H9 (cell line): Measurements from ENCODE around the gene TBX15. TPM values are rescaled to one million over a fixed set of nuclear protein-coding genes. Genes with fewer than 3 reads are reported as not detected.

ENCODE experiments used
- DNase-seq: peaks from one replicate; pipeline ENCODE4 v3.0.0-alpha.2; 2017
- H2AFZ ChIP-seq: one replicate; pipeline ENCODE4 v1.6.1; 2013; ENCODE audit warnings: mild to moderate bottlenecking, low read length, control low read depth, moderate library complexity
- H2AK5ac ChIP-seq: 2 replicates; pipeline ENCODE4 v1.6.1; 2013; ENCODE audit warnings: low read length, control low read depth, mixed read lengths; ENCODE audit not compliant: insufficient read length
- H2BK120ac ChIP-seq: one replicate; pipeline ENCODE4 v1.6.1; 2013; ENCODE audit warnings: low read depth, mild to moderate bottlenecking, low read length, control low read depth, inconsistent platforms; ENCODE audit not compliant: poor library complexity, severe bottlenecking
- H2BK12ac ChIP-seq: 2 replicates; pipeline ENCODE4 v1.6.1; 2013; ENCODE audit warnings: low read length, control low read depth, mixed read lengths, low read depth; ENCODE audit not compliant: insufficient read length
- H2BK15ac ChIP-seq: 2 replicates; pipeline ENCODE4 v1.6.1; 2013; ENCODE audit warnings: low read depth, low read length, control low read depth
- H2BK20ac ChIP-seq: one replicate; pipeline ENCODE4 v1.6.1; 2013; ENCODE audit warnings: low read depth, mild to moderate bottlenecking, low read length, control low read depth, inconsistent platforms; ENCODE audit not compliant: poor library complexity, severe bottlenecking
- H2BK5ac ChIP-seq: 2 replicates; pipeline ENCODE4 v1.6.1; 2013; ENCODE audit warnings: low read length, control low read depth, mixed read lengths; ENCODE audit not compliant: insufficient read length
- H3K14ac ChIP-seq: 2 replicates; pipeline ENCODE4 v1.6.1; 2013; ENCODE audit warnings: low read length, control low read depth; ENCODE audit not compliant: insufficient read depth
- H3K18ac ChIP-seq: 2 replicates; pipeline ENCODE4 v1.6.1; 2013; ENCODE audit warnings: low read depth, mild to moderate bottlenecking, mixed read lengths, low read length, control low read depth; ENCODE audit not compliant: insufficient read length
- H3K23ac ChIP-seq: 2 replicates; pipeline ENCODE4 v1.6.1; 2013; ENCODE audit warnings: low read length, control low read depth, mixed read lengths, low read depth; ENCODE audit not compliant: insufficient read length
- H3K23me2 ChIP-seq: 2 replicates; pipeline ENCODE4 v1.6.1; 2013; ENCODE audit warnings: low read depth, mild to moderate bottlenecking, mixed read lengths, low read length, control low read depth; ENCODE audit not compliant: insufficient read length, poor library complexity, severe bottlenecking
- H3K27ac ChIP-seq: 2 replicates; pipeline ENCODE4 v1.5.1; 2013; ENCODE audit warnings: low read length, control low read depth, mixed read lengths, low read depth; ENCODE audit not compliant: insufficient read length
- H3K27me3 ChIP-seq: 2 replicates; pipeline ENCODE4 v1.6.1; 2013; ENCODE audit warnings: low read length, control low read depth, inconsistent platforms; ENCODE audit not compliant: insufficient read depth
- H3K4ac ChIP-seq: 2 replicates; pipeline ENCODE4 v1.6.1; 2013; ENCODE audit warnings: low read depth, mild to moderate bottlenecking, control low read depth, inconsistent platforms, low read length, moderate library complexity
- H3K4me1 ChIP-seq: 2 replicates; pipeline ENCODE4 v1.6.1; 2013; ENCODE audit warnings: low read length, control low read depth, inconsistent platforms; ENCODE audit not compliant: insufficient read depth
- H3K4me2 ChIP-seq: 2 replicates; pipeline ENCODE4 v1.6.1; 2013; ENCODE audit warnings: low read length, control low read depth, mixed read lengths; ENCODE audit not compliant: insufficient read length, insufficient read depth
- H3K56ac ChIP-seq: 2 replicates; pipeline ENCODE4 v1.6.1; 2013; ENCODE audit warnings: low read depth, mild to moderate bottlenecking, mixed read lengths, low read length, control low read depth; ENCODE audit not compliant: insufficient read length
- H3K79me1 ChIP-seq: 2 replicates; pipeline ENCODE4 v1.6.1; 2013; ENCODE audit warnings: low read depth, mild to moderate bottlenecking, moderate library complexity, low read length, control low read depth, inconsistent platforms; ENCODE audit not compliant: insufficient read depth, poor library complexity, severe bottlenecking
- H3K79me2 ChIP-seq: 2 replicates; pipeline ENCODE4 v1.6.1; 2013; ENCODE audit warnings: low read length, control low read depth, inconsistent platforms; ENCODE audit not compliant: insufficient read depth
- H3K9ac ChIP-seq: 2 replicates; pipeline ENCODE4 v1.6.1; 2013; ENCODE audit warnings: low read length, control low read depth, mixed read lengths; ENCODE audit not compliant: insufficient read length; ENCODE audit errors: extremely low read depth
- H3K9me3 ChIP-seq: one replicate; pipeline ENCODE4 v1.6.1; 2013; ENCODE audit warnings: low read depth, low read length, inconsistent platforms; ENCODE audit not compliant: control insufficient read depth
- H3T11ph ChIP-seq: one replicate; pipeline ENCODE4 v1.6.1; 2013; ENCODE audit warnings: mild to moderate bottlenecking, low read length, control low read depth, inconsistent platforms
- H4K20me1 ChIP-seq: one replicate; pipeline ENCODE4 v1.6.1; 2013; ENCODE audit not compliant: control insufficient read depth, insufficient read length, insufficient read depth
- H4K5ac ChIP-seq: 2 replicates; pipeline ENCODE4 v1.6.1; 2013; ENCODE audit warnings: low read depth, mild to moderate bottlenecking, mixed read lengths, low read length, control low read depth; ENCODE audit not compliant: insufficient read length
- H4K8ac ChIP-seq: replicated peaks from 2 replicates; pipeline ENCODE4 v1.6.1; 2013; ENCODE audit warnings: low read length, control low read depth, mixed read lengths, low read depth; ENCODE audit not compliant: insufficient read length
- H4K91ac ChIP-seq: 2 replicates; pipeline ENCODE4 v1.6.1; 2013; ENCODE audit warnings: low read depth, mild to moderate bottlenecking, moderate library complexity, mixed read lengths, low read length, control low read depth; ENCODE audit not compliant: insufficient read length
- H3K27ac Mint-ChIP-seq, 3 experiments: 2 replicates in 2 of 3; 3 replicates in 1 of 3; pipeline ENCODE4 v1.8.0; 2020 to 2021; ENCODE audit warnings: mixed read lengths in 3 of 3, mild to moderate bottlenecking in 1 of 3, moderate library complexity in 1 of 3
- H3K27me3 Mint-ChIP-seq: 2 replicates; pipeline ENCODE4 v1.8.0; 2021; ENCODE audit warnings: low read depth, mild to moderate bottlenecking, moderate library complexity, mixed read lengths
- H3K36me3 Mint-ChIP-seq, 3 experiments: 2 replicates in 2 of 3; 3 replicates in 1 of 3; pipeline ENCODE4 v1.8.0; 2020 to 2021; ENCODE audit warnings: low read depth in 3 of 3, mixed read lengths in 3 of 3; ENCODE audit not compliant: insufficient read depth in 1 of 3
- H3K4me1 Mint-ChIP-seq, 2 experiments: 2 replicates each; pipeline ENCODE4 v1.8.0; 2020; ENCODE audit warnings: mixed read lengths in 2 of 2
- H3K4me3 Mint-ChIP-seq, 2 experiments: 2 replicates in 1 of 2; 3 replicates in 1 of 2; pipeline ENCODE4 v1.8.0; 2020 to 2021; ENCODE audit warnings: mild to moderate bottlenecking in 2 of 2, mixed read lengths in 2 of 2, moderate library complexity in 1 of 2
- H3K9me3 Mint-ChIP-seq, 2 experiments: 2 replicates in 1 of 2; 3 replicates in 1 of 2; pipeline ENCODE4 v1.8.0; 2020; ENCODE audit warnings: mild to moderate bottlenecking in 2 of 2, mixed read lengths in 2 of 2, moderate library complexity in 1 of 2
- WGBS: extraction: QIAGEN DNeasy Blood & Tissue Kit; methylation state at CpG from one replicate; pipeline ENCODE4 v1.1.7; 2013; ENCODE audit warnings: missing lambda C conversion rate, low lambda C conversion rate, mixed read lengths; ENCODE audit not compliant: insufficient read length; ENCODE audit errors: extremely low coverage; 5-methylcytosine and 5-hydroxymethylcytosine counted together
- total RNA-seq: library from RNA; stranded (reverse); gene quantifications from 2 replicates; pipeline ENCODE4 v1.2.1, GENCODE V29; 2021
- TF ChIP-seq, protein P1 (sequence below): fragments of 200-600 bp; sonication (generic); conservative IDR thresholded peaks from 3 replicates; pipeline ENCODE4 v1.8.0; 2021; ENCODE audit warnings: antibody characterized with exemption, mild to moderate bottlenecking

TBX15 gene
- total RNA-seq, 1 experiment from 2014 or later = 0.07 TPM

DNA sequence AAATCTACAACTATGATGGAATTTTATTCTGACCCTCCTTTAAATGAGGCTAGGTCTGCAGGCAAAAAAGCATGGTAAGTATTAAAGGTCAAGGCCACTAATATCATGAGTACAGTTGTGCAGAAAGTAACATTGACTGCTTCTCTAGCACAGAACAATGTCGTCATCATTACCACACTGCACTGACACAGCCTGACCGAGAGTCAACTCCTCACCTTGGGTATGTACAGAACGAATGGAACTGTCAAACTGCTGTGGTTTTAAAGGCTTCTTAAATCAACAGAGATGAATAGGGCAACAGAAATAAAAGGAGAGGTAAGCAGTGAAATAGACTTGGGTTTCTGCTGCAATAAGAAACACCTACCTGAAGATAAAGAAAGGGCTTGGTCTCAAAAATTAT is 88.8 kb downstream of the TBX15 start:
- DNase-seq = no peak
- Mint-ChIP-seq H3K9me3 (no peaks in the 10 kb centered on the region; a peak in 1 of 5 replicates), H3K4me3 (no peak overlapping the region), H3K36me3 (no peaks in the 10 kb centered on the region), H3K27ac (no peak overlapping the region), H3K4me1 (no peaks in the 10 kb centered on the region), H3K27me3 (no peaks in the 10 kb centered on the region; the same call in 1 of the 2 replicates)
- Histone ChIP-seq H3K27me3 (no peaks in the 10 kb centered on the region), H3K23ac (no peak overlapping the region), H3K14ac (no peak overlapping the region), H2BK12ac (no peak overlapping the region), H3K4me1 (no peaks in the 10 kb centered on the region), H3K79me2 (no peaks in the 10 kb centered on the region), H2BK5ac (no peak overlapping the region), H4K91ac (no peak overlapping the region), H3K9ac (no peak overlapping the region), H2BK15ac (no peak overlapping the region), H3K79me1 (no peaks in the 10 kb centered on the region), H3K18ac (no peak overlapping the region), H3K23me2 (no peaks in the 10 kb centered on the region), H4K20me1 (no peaks in the 10 kb centered on the region), H2BK120ac (no peak overlapping the region), H3K27ac (no peak overlapping the region), H2AK5ac (no peak overlapping the region), H4K8ac (no peak overlapping the region), H3K56ac (no peak overlapping the region), H3T11ph (no peak overlapping the region), H3K4ac (no peak overlapping the region), H2AFZ (no peak overlapping the region), H2BK20ac (no peak overlapping the region), H3K9me3 (no peaks in the 10 kb centered on the region), H3K4me2 (no peak overlapping the region), H4K5ac (no peak overlapping the region)
- TF ChIP-seq, protein P1, sequence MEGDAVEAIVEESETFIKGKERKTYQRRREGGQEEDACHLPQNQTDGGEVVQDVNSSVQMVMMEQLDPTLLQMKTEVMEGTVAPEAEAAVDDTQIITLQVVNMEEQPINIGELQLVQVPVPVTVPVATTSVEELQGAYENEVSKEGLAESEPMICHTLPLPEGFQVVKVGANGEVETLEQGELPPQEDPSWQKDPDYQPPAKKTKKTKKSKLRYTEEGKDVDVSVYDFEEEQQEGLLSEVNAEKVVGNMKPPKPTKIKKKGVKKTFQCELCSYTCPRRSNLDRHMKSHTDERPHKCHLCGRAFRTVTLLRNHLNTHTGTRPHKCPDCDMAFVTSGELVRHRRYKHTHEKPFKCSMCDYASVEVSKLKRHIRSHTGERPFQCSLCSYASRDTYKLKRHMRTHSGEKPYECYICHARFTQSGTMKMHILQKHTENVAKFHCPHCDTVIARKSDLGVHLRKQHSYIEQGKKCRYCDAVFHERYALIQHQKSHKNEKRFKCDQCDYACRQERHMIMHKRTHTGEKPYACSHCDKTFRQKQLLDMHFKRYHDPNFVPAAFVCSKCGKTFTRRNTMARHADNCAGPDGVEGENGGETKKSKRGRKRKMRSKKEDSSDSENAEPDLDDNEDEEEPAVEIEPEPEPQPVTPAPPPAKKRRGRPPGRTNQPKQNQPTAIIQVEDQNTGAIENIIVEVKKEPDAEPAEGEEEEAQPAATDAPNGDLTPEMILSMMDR = no peak
- no CpG with 5 or more reads among the region's 3 CpGs for WGBS
